NCI-H187 treated with DMSO at 0.1 percent for 48 hours (cell line): ENCODE measurements around the gene RAB44.

Experiments used
- DNase-seq: peaks from one replicate; lab custom pipeline; 2025; lab: John Stamatoyannopoulos, UW

Gene RAB44

GRCh38 chr6:36752187-36752885, 54.7 kb downstream of the RAB44 start:
- no peak for DNase-seq

- no peak for DNase-seq
Observed at GRCh38 chr6:36752886-36753506, 55.4 kb downstream of the RAB44 start.

DNA sequence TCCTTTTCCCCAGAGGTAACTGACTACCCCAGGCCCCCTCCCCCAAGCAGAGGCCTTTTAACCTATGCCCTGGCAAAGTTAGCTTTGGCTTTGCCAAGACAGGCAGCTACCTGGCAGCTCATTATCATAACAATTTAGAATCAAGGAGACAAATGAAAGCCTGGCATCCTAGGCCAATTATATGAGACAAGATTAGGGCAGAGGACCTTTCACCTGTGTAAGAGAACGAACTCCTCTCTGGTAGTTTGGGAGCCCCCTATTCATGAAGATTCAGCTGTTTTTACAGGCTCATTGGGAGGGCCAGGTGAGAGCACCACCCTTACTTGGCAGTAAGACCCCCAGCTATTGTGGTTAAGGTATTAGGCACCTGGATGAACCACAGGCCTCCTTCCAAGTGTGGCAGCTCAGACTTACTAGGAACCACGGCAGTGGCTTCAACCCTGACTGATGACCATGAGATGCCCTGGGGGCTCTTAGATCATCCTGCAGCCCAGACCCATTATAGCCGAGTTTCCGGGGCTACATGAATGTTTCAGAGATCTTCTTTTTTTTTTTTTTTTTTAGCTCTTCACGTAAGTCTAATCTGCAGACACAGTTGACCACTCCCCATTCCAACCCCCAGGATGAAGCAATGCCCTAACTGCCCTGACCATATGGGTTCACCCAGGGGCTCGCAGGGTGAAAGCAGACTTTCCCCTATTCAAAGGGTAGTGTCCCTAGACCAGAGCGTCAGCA, 56.2 kb downstream of the RAB44 start:
- no peak for DNase-seq

DNA sequence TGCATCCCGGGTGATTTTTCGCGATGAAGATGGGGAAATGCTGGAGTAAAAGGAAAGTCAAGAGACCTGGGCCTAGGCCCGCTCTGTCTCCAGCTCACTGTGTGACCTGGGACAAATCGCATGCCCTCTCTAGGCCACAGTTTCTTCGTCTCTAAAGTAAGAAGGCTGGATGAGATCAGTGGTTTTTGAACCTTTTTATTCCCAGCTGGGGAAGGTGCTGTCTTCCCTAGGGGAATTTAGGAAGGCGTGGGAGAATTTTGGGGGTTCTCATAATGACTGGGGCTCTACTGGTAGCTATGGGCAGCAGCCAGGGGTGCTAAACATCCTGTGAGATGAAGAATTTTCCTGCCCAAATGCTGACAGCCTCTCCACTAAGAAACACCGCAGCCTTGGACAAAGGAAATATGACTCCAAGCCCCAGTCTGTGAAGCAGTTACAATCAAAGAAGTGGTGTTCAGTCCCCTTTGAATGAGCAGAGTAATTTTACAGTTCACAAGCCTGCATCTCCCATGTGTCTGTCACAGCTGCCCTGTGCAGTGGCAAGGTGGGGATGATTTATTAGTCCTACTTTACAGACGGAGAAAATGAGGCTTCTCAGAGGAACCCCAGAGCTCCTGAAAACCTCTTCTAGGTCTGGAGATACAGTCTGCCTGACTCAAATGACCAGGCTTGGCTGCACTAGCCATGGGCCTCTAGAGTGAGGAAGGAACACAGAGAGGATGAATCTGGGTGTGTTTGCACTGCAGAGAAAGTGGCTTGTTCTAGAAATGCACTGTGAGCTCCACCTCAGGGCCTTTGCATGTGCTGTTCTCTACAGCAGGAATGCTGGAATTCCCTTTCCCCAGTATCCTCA, 57.2 kb downstream of the RAB44 start:
- peak; percentile 63 for DNase-seq

- DNase-seq: no peak
Observed at GRCh38 chr6:36755435-36756348, 58.1 kb downstream of the RAB44 start.

DNA sequence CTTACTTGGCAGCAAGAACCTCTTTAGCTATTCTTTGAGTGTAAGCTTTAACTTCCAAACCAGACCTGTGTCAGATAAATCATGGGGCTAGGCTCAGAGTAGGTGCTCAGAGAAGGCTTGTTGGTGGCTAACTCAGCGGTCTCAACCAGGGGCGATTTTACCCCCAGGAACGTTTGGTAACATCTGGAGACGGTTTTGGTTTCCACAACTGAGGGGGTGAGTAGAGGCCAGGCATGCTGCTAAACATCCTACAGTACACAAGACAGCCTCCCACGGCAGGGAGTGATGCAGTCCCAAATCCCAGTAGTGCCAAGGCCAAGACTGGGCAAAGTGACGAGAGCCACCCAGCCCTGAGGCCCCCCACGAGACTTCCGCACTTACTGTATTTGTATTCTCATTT, 59.2 kb downstream of the RAB44 start:
- DNase-seq: no peak

GRCh38 chr6:36757206-36757605, 59.6 kb downstream of the RAB44 start:
- DNase-seq: no peak

GRCh38 chr6:36757943-36758508, 60.4 kb downstream of the RAB44 start:
- no peak for DNase-seq

DNA sequence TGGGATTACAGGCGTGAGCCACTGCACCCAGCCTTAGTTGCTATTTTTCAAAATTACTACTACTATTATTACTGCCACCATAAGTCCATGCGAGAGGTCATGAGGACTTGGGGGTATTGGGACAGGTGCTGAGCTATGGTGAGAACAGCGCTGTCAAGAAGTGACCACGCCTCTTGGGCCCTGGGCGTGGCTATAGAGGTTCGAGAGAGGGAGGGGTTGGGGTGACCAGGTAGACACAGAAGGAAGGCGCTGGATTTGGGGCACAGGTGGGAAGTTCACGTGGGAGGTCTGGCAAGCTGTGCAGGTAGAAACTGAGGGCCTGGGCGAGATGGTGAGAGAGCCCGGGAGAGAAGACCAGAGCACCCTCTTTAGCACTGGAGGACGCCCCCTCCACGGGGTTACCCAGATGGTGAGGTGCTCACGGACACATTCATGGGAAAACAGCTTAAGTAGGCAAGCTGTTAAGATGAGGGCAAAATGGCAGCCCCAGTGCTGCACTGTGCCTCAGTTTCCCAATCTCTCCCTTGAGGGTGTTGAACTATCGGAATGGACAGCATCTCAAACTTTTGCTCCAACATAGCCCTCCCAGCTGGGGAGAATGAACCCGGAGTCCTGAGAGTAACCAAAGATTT, 61.0 kb downstream of the RAB44 start:
- no peak for DNase-seq

DNA sequence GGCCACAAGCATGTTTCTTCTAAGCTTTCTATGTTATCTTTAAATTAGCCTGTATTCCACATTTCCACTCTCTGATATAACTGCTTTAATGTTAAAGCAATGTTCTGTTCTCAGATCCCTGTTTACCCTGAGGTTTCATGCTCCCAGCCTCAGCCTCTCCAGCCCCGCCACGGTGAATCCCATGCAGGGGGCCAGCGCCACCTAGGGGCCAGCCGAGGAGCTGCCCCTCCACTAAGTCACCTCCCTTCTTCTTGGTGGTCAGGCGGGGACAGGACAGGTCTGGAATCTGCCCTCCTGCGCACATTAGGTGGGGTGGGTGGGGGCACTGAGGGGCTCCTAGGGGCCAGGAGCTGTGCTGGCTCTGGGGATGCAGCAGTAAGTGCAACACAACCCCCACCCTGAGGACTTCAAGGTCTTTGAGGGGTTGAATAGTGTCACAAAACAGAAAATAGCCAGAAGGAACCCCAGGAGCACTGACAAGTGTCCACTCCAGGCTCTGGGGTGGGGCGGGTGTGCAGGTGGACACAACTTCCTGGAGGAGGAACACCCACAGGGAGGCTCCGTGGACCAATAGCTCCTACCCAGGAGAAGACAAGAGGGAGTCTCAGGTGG, 61.6 kb downstream of the RAB44 start:
- peak; percentile 22 for DNase-seq

GRCh38 chr6:36760685-36761435, 63.2 kb downstream of the RAB44 start:
- DNase-seq: no peak

- DNase-seq: no peak
Observed at GRCh38 chr6:36762123-36762522, 64.5 kb downstream of the RAB44 start.

- no peak for DNase-seq
Observed at GRCh38 chr6:36765190-36765589, 67.6 kb downstream of the RAB44 start.

DNA sequence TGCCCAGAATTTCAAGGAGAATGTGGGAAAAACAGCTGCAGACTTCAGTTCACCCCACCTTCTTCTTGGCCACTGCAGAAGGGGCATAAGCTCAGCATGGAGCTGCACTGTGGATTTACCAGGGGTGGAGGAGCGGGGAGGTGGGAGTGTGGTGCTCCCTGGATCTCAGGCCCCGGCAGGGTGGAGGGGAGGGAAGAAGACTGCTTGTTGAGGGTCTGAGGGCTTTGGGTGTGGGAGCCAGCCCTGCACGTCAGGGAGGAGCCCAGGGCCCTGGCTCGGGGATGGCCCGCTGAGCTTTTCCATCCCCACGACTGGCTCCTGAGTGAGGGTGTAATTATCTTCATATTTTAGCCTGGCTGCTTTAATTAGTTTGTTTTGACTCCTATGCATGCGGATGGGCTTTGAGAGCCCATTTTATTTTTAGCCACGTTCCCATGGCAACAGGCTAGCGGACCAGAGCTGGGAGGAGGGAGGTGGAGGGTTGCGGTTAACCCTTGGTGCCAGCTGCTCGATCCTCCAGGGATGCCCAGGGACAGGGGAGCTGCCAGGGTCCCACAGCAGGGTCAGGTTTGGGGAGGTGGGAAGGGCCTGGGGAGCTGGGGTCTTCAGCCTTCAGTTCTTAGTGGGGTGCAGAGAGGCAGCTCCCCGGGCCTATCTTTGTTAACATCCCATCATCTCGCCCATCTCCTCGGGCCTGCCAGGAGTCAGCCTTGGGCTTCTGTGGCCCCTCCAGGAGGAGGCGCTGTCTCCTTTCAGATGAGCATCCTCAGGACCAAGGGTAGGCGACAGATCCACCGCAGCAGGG, 68.2 kb downstream of the RAB44 start:
- peak; percentile 27 for DNase-seq

- DNase-seq: no peak
Observed at GRCh38 chr6:36766399-36766945, 68.8 kb downstream of the RAB44 start.

- no peak for DNase-seq
Observed at GRCh38 chr6:36769183-36769675, 71.6 kb downstream of the RAB44 start.

GRCh38 chr6:36769676-36770499, 72.3 kb downstream of the RAB44 start:
- no peak for DNase-seq
